Measurements from ENCODE around the gene ASS1.

- TF ChIP-seq PAX5 (IDR thresholded peaks at IDR 0.05; ENCODE audit: insufficient read depth, low read length, severe bottlenecking) (no peak), TAF1 (IDR thresholded peaks at IDR 0.05; ENCODE audit: low read depth, low read length) (no peak), POLR2AphosphoS5 (IDR thresholded peaks at IDR 0.05; ENCODE audit: low read depth, low read length) (no peak), POLR2A (IDR thresholded peaks at IDR 0.05; ENCODE audit: low read depth, low read length) (no peak), SPI1 (IDR thresholded peaks at IDR 0.05; ENCODE audit: low read depth, low read length) (no peak), POU2F2 (IDR thresholded peaks at IDR 0.05; ENCODE audit: low read depth, low read length) (no peak)
Observed at GRCh38 chr9:130429381-130429780, 15.4 kb upstream of the ASS1 start.
